CD4-positive, alpha-beta memory T cell (primary cell): Measurements from ENCODE around the gene PFKFB3. TPM values are rescaled to one million over a fixed set of nuclear protein-coding genes. Genes with fewer than 3 reads are reported as not detected.

Experiments
- CTCF ChIA-PET: fragments of 350-600 bp; sonication (Branson Sonifier 250); formaldehyde crosslinking; loops from one replicate; lab custom pipeline; 2021; ENCODE audit warnings: inconsistent platforms; ENCODE audit not compliant: partially characterized antibody; lab: Charles Lee
- POLR2A ChIA-PET: fragments of 350-600 bp; sonication (Branson Sonifier 250); formaldehyde crosslinking; loops from one replicate; lab custom pipeline; 2021; ENCODE audit not compliant: partially characterized antibody; lab: Charles Lee
- DNase-seq, 5 donors: peaks; one replicate each; pipeline versions ENCODE4 v3.0.0 to v3.0.0-alpha.2; 2020 to 2022; ENCODE audit warnings: mixed read lengths in 1 of 5
- H3K27ac ChIP-seq: one replicate; pipeline ENCODE4 v1.7.0; 2013; ENCODE audit warnings: low read depth, low read length
- H3K27me3 ChIP-seq: 2 replicates; pipeline ENCODE4 v1.7.0; 2013; ENCODE audit warnings: mild to moderate bottlenecking, low read length, moderate library complexity; ENCODE audit not compliant: insufficient read depth
- H3K36me3 ChIP-seq: 2 replicates; pipeline ENCODE4 v1.7.0; 2013; ENCODE audit warnings: mild to moderate bottlenecking, low read length, moderate library complexity; ENCODE audit not compliant: insufficient read depth
- H3K4me1 ChIP-seq: 2 replicates; pipeline ENCODE4 v1.7.0; 2013; ENCODE audit warnings: mild to moderate bottlenecking, low read length, moderate library complexity; ENCODE audit not compliant: insufficient read depth
- H3K4me3 ChIP-seq, 2 donors: one replicate each; pipeline ENCODE4 v1.7.0; 2013; ENCODE audit warnings: low read length in 2 of 2, mild to moderate bottlenecking in 1 of 2
- H3K9me3 ChIP-seq, 2 donors: one replicate each; pipeline ENCODE4 v1.7.0; 2013; ENCODE audit warnings: low read length in 2 of 2, control low read depth in 1 of 2; ENCODE audit not compliant: control insufficient read depth in 1 of 2
- H3K27ac Mint-ChIP-seq, 7 donors: one replicate each; pipeline ENCODE4 v1.8.0; 2020 to 2021; ENCODE audit warnings: mixed read lengths in 7 of 7, mild to moderate bottlenecking in 6 of 7, inconsistent platforms in 3 of 7, moderate library complexity in 3 of 7
- H3K27me3 Mint-ChIP-seq, 2 donors: one replicate each; pipeline ENCODE4 v1.8.0; 2020 to 2021; ENCODE audit warnings: mixed read lengths in 2 of 2
- H3K36me3 Mint-ChIP-seq, 2 donors: one replicate each; pipeline ENCODE4 v1.8.0; 2020 to 2021; ENCODE audit warnings: mixed read lengths in 2 of 2, inconsistent platforms in 1 of 2, mild to moderate bottlenecking in 1 of 2
- H3K4me1 Mint-ChIP-seq, 4 donors: one replicate each; pipeline ENCODE4 v1.8.0; 2020 to 2021; ENCODE audit warnings: mixed read lengths in 4 of 4, mild to moderate bottlenecking in 1 of 4
- H3K4me3 Mint-ChIP-seq, 8 donors: one replicate each; pipeline ENCODE4 v1.8.0; 2020 to 2021; ENCODE audit warnings: mixed read lengths in 8 of 8, mild to moderate bottlenecking in 7 of 8, moderate library complexity in 6 of 8, inconsistent platforms in 3 of 8
- H3K9me3 Mint-ChIP-seq, 8 donors: one replicate each; pipeline ENCODE4 v1.8.0; 2020 to 2021; ENCODE audit warnings: mixed read lengths in 8 of 8, mild to moderate bottlenecking in 5 of 8, inconsistent platforms in 3 of 8, moderate library complexity in 1 of 8
- intact Hi-C: fragments of 100-400 bp; cut with micrococcal nuclease; formaldehyde crosslinking; loops from one replicate; pipeline ENCODE4 v1.15.1; 2023
- polyA plus RNA-seq, 2 donors: library from polyadenylated mRNA; unstranded; fragments of 300-500 nt; fragmentation: Illumina TruSeq; gene quantifications; one replicate each; pipeline ENCODE4 v1.2.3, GENCODE V29; 2021
- total RNA-seq, 2 experiments: library from RNA; stranded (reverse); gene quantifications; one replicate each; pipeline ENCODE4 v1.2.3, GENCODE V29; 2021

The PFKFB3 gene
- total and polyA plus RNA-seq, 4 experiments from 2014 or later, result 11.8 to 67.1 (median 35.9) TPM

- intact Hi-C loops, result no loop called here
- DNase-seq, result no peak
- Mint-ChIP-seq H3K27me3 (no peaks in the 10 kb centered on the region), H3K4me3 (peak overlapping the region in 1 of 8 donors; percentile 57), H3K4me1 (peaks cover 42 to 91% (median 61%) of the 10 kb centered on the region in 4 donors), H3K27ac (peak overlapping the region in 5 of 7 donors; percentile 39 to 76 (median 55)), H3K9me3 (no peaks in the 10 kb centered on the region), H3K36me3 (peaks cover 0 to 19% of the 10 kb centered on the region in 2 donors)
- Histone ChIP-seq H3K36me3 (peaks cover 9% of the 10 kb centered on the region), H3K4me1 (peaks cover 79% of the 10 kb centered on the region), H3K4me3 (no peak overlapping the region), H3K9me3 (no peaks in the 10 kb centered on the region), H3K27me3 (no peaks in the 10 kb centered on the region), H3K27ac (no peak overlapping the region)
- POLR2A ChIA-PET, result interaction anchor here (1.0 to 4.2 kb wide), 2 partner anchors 31 to 178 kb away, joined by 4 to 62 read pairs; partner anchors contain the start of gene PFKFB3
- CTCF ChIA-PET, result interaction anchor here (3.2 to 7.8 kb wide), 2 partner anchors 30 to 231 kb away, joined by 47 to 94 read pairs; partner anchors contain the start of gene PFKFB3
Observed at GRCh38 chr10:6170638-6171037, 32.1 kb upstream of the PFKFB3 start.

- ChIA-PET CTCF (interaction anchor here (0.7 to 7.8 kb wide), 23 partner anchors 9 to 311 kb away, joined by 3 to 94 read pairs (median 8); partner anchors contain the start of gene PFKFB3), POLR2A (interaction anchor here (0.8 to 4.2 kb wide), 8 partner anchors 9 to 230 kb away, joined by 3 to 62 read pairs (median 10); partner anchors contain the start of gene PFKFB3)
- Mint-ChIP-seq H3K36me3 (peaks cover 0 to 14% of the 10 kb centered on the region in 2 donors), H3K4me1 (peaks cover 50 to 94% (median 72%) of the 10 kb centered on the region in 4 donors), H3K9me3 (no peaks in the 10 kb centered on the region), H3K4me3 (peak overlapping the region in 4 of 8 donors; percentile 29 to 79 (median 62)), H3K27me3 (no peaks in the 10 kb centered on the region), H3K27ac (peak overlapping the region in 6 of 7 donors; percentile 22 to 74 (median 58))
- no peak for DNase-seq
- no peaks in the 10 kb centered on the region for H3K27me3 ChIP-seq
- peaks cover 77% of the 10 kb centered on the region for H3K4me1 ChIP-seq
- intact Hi-C loops, result no loop called here
- H3K36me3 ChIP-seq, result peaks cover 9% of the 10 kb centered on the region
- no peaks in the 10 kb centered on the region for H3K9me3 ChIP-seq
- no peak overlapping the region for H3K27ac ChIP-seq
- no peak overlapping the region for H3K4me3 ChIP-seq
Observed at GRCh38 chr10:6171881-6172695, 30.6 kb upstream of the PFKFB3 start.

- Histone ChIP-seq H3K27me3 (no peaks in the 10 kb centered on the region), H3K27ac (no peak overlapping the region), H3K9me3 (no peaks in the 10 kb centered on the region), H3K4me3 (no peak overlapping the region), H3K4me1 (peaks cover 66% of the 10 kb centered on the region), H3K36me3 (peaks cover 5% of the 10 kb centered on the region)
- H3K4me3 Mint-ChIP-seq, result peak overlapping the region; percentile 20 to 79 (median 58)
- no peaks in the 10 kb centered on the region for H3K27me3 Mint-ChIP-seq
- H3K9me3 Mint-ChIP-seq, result no peaks in the 10 kb centered on the region
- H3K27ac Mint-ChIP-seq, result peak overlapping the region; percentile 19 to 94 (median 89)
- H3K36me3 Mint-ChIP-seq, result peaks cover 0 to 8% of the 10 kb centered on the region in 2 donors
- intact Hi-C loops, result loop anchor here (1.0 kb wide), 2 partner anchors 10 to 28 kb away; no protein-coding TSS in a partner anchor
- CTCF ChIA-PET, result interaction anchor here (0.7 to 7.8 kb wide), 30 partner anchors 10 to 514 kb away, joined by 3 to 94 read pairs (median 6); partner anchors contain the start of gene PFKFB3
- peak; percentile 71 to 82 (median 78) for DNase-seq
- H3K4me1 Mint-ChIP-seq, result peaks cover 49 to 92% (median 64%) of the 10 kb centered on the region in 4 donors
- POLR2A ChIA-PET, result interaction anchor here (0.6 to 4.2 kb wide), 12 partner anchors 9 to 237 kb away, joined by 3 to 62 read pairs (median 7); partner anchors contain the start of gene PFKFB3
Observed at GRCh38 chr10:6173203-6173602, 29.5 kb upstream of the PFKFB3 start.

GRCh38 chr10:6174201-6174874, 28.4 kb upstream of the PFKFB3 start:
- no peaks in the 10 kb centered on the region for H3K36me3 ChIP-seq
- no peaks in the 10 kb centered on the region for H3K9me3 ChIP-seq
- Mint-ChIP-seq H3K36me3 (peaks cover 0 to 8% of the 10 kb centered on the region in 2 donors), H3K27ac (peak overlapping the region in 6 of 7 donors; percentile 19 to 89 (median 74)), H3K4me1 (peaks cover 48 to 84% (median 60%) of the 10 kb centered on the region in 4 donors), H3K27me3 (no peaks in the 10 kb centered on the region), H3K9me3 (no peaks in the 10 kb centered on the region), H3K4me3 (no peak overlapping the region)
- POLR2A ChIA-PET, result interaction anchor here (0.6 to 2.5 kb wide), 5 partner anchors 8 to 236 kb away, joined by 3 to 10 read pairs (median 4); partner anchors contain the start of gene PFKFB3
- DNase-seq, result no peak
- CTCF ChIA-PET, result interaction anchor here (0.8 to 7.8 kb wide), 8 partner anchors 9 to 232 kb away, joined by 3 to 94 read pairs (median 7); partner anchors contain the start of gene PFKFB3
- intact Hi-C loops, result no loop called here
- no peak overlapping the region for H3K4me3 ChIP-seq
- H3K4me1 ChIP-seq, result peaks cover 55% of the 10 kb centered on the region
- H3K27me3 ChIP-seq, result no peaks in the 10 kb centered on the region
- no peak overlapping the region for H3K27ac ChIP-seq

- ChIA-PET POLR2A (interaction anchor here (1.3 kb wide), 1 partner anchor 12 kb away, joined by 6 read pairs; no protein-coding TSS in a partner anchor), CTCF (interaction anchor here (1.0 to 7.8 kb wide), 4 partner anchors 8 to 36 kb away, joined by 3 to 94 read pairs (median 27); partner anchors contain the start of gene PFKFB3)
- Mint-ChIP-seq H3K9me3 (no peaks in the 10 kb centered on the region), H3K4me1 (peaks cover 40 to 72% (median 51%) of the 10 kb centered on the region in 4 donors), H3K27ac (peak overlapping the region in 6 of 7 donors; percentile 14 to 90 (median 82)), H3K36me3 (peaks cover 0 to 6% of the 10 kb centered on the region in 2 donors), H3K4me3 (peak overlapping the region in 2 of 8 donors; percentile 3 to 59), H3K27me3 (no peaks in the 10 kb centered on the region)
- DNase-seq, result no peak
- Histone ChIP-seq H3K4me1 (peaks cover 43% of the 10 kb centered on the region), H3K27me3 (no peaks in the 10 kb centered on the region), H3K9me3 (no peaks in the 10 kb centered on the region), H3K4me3 (no peak overlapping the region), H3K36me3 (no peaks in the 10 kb centered on the region), H3K27ac (no peak overlapping the region)
- intact Hi-C loops, result no loop called here
Observed at GRCh38 chr10:6175329-6176055, 27.2 kb upstream of the PFKFB3 start.

GRCh38 chr10:6176691-6177231, 26.0 kb upstream of the PFKFB3 start:
- peak overlapping the region in 1 of 8 donors; percentile 10 for H3K4me3 Mint-ChIP-seq

More at GRCh38 chr10:6176691-6177231, 26.0 kb upstream of the PFKFB3 start:
- Histone ChIP-seq H3K4me1 (peaks cover 36% of the 10 kb centered on the region), H3K27ac (no peak overlapping the region), H3K4me3 (no peak overlapping the region), H3K36me3 (no peaks in the 10 kb centered on the region), H3K9me3 (no peaks in the 10 kb centered on the region), H3K27me3 (no peaks in the 10 kb centered on the region)
- H3K36me3 Mint-ChIP-seq, result peaks cover 0 to 6% of the 10 kb centered on the region in 2 donors
- ChIA-PET POLR2A (interaction anchor here (1.3 kb wide), 1 partner anchor 13 kb away, joined by 7 read pairs; no protein-coding TSS in a partner anchor), CTCF (interaction anchor here (0.6 to 7.8 kb wide), 4 partner anchors 10 to 234 kb away, joined by 3 to 94 read pairs (median 3); partner anchors contain the start of gene PFKFB3)
- no peaks in the 10 kb centered on the region for H3K27me3 Mint-ChIP-seq
- no peak for DNase-seq
- intact Hi-C loops, result no loop called here
- peak overlapping the region; percentile 43 to 84 (median 66) for H3K27ac Mint-ChIP-seq
- H3K4me1 Mint-ChIP-seq, result peaks cover 38 to 64% (median 46%) of the 10 kb centered on the region in 4 donors
- H3K9me3 Mint-ChIP-seq, result no peaks in the 10 kb centered on the region
